ENCODE data around the gene MAD1L1.

The MAD1L1 gene

DNA sequence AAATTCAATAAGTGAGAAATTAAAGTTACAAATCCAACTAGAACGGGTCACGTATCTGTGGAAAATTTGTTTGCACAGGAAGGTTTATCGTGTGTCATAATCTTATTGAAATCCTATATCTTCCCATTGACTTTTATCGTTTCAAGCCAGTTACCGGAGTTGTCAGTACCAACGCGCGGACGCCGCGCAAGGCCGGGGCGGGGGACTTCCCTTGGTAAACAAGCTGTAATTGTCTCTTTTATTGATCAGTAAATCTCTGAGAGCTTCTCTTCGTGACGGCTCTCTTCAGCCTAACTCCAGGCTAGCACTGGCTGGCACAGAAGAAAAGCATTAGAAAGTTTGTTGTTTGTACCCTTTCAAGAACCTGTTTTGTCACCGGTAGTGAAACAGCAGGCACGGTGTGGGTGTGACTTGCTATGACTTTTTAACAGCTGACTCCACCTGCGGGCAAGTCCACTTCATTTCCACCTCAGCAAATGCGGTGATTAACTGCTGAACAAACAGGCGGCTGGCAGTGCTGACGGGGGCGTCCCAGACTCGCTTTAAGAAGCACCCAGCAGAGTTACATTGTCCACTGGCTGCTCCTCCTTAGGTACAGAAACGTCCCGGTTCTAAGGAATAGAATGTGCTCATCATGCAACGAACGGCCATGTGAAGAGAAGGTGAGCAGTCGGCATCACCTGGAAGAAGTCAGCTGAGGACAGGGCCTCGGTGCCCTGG, 215.8 kb downstream of the MAD1L1 start:
- DNase-seq (ENCODE audit: low read depth): no peak
- H3K4me3 ChIP-seq (ENCODE audit: control insufficient read depth, low read depth, low read length): no peak overlapping the region
- TF ChIP-seq, protein P1, sequence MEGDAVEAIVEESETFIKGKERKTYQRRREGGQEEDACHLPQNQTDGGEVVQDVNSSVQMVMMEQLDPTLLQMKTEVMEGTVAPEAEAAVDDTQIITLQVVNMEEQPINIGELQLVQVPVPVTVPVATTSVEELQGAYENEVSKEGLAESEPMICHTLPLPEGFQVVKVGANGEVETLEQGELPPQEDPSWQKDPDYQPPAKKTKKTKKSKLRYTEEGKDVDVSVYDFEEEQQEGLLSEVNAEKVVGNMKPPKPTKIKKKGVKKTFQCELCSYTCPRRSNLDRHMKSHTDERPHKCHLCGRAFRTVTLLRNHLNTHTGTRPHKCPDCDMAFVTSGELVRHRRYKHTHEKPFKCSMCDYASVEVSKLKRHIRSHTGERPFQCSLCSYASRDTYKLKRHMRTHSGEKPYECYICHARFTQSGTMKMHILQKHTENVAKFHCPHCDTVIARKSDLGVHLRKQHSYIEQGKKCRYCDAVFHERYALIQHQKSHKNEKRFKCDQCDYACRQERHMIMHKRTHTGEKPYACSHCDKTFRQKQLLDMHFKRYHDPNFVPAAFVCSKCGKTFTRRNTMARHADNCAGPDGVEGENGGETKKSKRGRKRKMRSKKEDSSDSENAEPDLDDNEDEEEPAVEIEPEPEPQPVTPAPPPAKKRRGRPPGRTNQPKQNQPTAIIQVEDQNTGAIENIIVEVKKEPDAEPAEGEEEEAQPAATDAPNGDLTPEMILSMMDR (conservative IDR thresholded peaks at IDR 0.05; ENCODE audit: control insufficient read depth, insufficient read depth, low read depth, low read length): no peak

DNA sequence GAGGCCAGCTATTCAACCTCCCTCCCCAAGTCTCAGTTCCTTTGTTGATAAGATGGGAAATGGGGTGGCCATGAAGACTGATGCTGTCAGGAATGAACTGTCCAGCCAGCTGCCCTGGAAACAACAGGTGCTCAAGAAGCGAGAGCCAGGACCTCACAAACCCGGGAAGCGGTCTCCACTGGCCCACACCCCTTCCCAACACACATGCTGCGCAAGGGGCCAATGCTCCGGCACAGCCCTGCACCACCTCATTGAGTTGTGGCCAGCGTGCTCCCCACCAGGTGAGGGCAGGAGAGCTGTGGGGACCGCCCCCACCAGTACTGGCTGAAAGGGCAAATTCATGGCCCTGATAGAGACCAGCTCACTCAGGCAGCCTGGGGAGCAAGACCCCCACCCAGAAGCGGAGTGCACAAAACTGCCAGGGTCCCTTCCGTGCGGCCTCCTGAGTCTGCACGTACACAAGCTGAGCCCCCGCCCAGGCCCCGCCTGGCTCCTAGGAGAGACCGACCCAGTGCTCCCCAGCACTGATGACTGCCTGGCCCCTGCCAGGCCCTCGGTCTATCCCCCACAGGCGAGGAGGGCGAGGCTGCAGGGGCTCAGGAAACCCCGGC, 216.6 kb downstream of the MAD1L1 start:
- TF ChIP-seq, protein P1 (conservative IDR thresholded peaks at IDR 0.05; ENCODE audit: control insufficient read depth, insufficient read depth, low read depth, low read length): no peak
- no peak overlapping the region for H3K4me3 ChIP-seq (ENCODE audit: control insufficient read depth, low read depth, low read length)
- DNase-seq (ENCODE audit: low read depth): no peak

DNA sequence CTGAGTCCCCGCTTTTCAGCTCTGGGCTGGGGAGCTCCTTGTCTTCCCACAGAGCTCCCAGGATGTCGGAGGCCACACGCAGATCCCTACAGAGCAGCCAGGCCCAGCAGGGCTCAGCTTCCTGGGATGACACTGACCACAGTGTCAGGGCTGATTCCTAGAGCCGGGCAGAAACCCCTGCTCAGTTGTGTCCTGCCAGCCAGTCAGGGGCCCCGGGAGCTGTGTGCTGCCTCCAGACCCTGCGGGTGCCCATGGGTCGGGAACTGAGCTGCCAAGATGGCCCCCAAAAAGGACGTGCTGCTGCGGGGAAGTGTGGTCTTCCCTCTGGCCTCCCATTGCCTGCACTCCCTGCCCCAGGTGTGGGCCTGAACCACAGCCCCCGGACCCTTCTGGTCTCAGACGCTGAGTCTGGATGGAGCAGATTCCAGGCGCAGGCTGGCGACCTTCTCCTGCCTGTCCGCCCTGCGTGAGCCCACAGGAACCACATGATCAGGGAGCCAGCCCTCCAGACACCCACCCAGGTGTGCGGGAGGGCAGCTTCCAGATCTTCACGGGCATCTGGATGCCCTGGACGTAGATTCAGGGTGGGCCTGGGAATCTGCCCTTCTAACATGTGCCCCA, 217.4 kb downstream of the MAD1L1 start:
- no peak for DNase-seq (ENCODE audit: low read depth)
- TF ChIP-seq, protein P1 (conservative IDR thresholded peaks at IDR 0.05; ENCODE audit: control insufficient read depth, insufficient read depth, low read depth, low read length): no peak
- H3K4me3 ChIP-seq (ENCODE audit: control insufficient read depth, low read depth, low read length): no peak overlapping the region

DNA sequence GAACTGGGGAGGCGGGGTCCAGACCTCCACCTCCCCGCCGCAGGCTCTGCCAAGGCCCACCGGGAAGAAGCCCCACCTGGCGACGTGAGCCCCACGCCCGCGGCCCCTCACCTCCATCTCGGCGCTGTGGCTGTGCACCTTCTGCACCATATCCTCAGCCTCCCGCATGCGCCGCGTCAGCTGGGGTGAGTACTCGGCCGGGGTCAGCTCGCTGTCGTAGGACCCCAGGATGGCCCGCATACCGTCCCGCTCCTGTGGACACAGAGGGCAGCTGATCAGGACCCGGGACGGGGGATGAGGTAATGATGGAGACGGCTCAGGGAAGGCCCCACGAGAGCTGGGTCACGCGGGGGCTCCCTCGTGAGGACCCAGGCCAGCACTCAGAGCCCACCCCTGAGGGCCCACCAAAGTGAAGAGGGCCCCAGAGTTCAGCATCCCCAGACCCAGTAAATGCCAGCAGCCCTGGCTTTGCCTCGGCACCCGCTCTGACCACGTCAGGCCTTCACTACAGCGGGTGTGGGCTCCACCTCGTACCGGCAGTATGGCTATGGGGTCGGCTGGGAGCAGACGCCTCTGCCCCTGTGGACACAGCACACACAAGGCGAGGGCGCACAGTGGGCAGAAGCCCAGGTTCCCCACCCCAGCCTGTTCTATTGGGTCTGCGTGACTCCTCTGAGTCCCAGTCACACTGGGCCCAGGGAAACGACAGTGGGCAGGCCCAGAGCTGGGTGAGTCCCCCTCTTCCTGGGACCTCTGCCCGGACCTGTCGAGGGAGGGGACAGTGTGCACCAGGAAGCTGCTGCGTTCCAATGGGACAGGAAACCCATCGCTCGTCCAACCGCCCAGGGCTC, 218.1 kb downstream of the MAD1L1 start:
- no peak overlapping the region for H3K4me3 ChIP-seq (ENCODE audit: control insufficient read depth, low read depth, low read length)
- TF ChIP-seq, protein P1 (conservative IDR thresholded peaks at IDR 0.05; ENCODE audit: control insufficient read depth, insufficient read depth, low read depth, low read length): no peak
- DNase-seq (ENCODE audit: low read depth): no peak

DNA sequence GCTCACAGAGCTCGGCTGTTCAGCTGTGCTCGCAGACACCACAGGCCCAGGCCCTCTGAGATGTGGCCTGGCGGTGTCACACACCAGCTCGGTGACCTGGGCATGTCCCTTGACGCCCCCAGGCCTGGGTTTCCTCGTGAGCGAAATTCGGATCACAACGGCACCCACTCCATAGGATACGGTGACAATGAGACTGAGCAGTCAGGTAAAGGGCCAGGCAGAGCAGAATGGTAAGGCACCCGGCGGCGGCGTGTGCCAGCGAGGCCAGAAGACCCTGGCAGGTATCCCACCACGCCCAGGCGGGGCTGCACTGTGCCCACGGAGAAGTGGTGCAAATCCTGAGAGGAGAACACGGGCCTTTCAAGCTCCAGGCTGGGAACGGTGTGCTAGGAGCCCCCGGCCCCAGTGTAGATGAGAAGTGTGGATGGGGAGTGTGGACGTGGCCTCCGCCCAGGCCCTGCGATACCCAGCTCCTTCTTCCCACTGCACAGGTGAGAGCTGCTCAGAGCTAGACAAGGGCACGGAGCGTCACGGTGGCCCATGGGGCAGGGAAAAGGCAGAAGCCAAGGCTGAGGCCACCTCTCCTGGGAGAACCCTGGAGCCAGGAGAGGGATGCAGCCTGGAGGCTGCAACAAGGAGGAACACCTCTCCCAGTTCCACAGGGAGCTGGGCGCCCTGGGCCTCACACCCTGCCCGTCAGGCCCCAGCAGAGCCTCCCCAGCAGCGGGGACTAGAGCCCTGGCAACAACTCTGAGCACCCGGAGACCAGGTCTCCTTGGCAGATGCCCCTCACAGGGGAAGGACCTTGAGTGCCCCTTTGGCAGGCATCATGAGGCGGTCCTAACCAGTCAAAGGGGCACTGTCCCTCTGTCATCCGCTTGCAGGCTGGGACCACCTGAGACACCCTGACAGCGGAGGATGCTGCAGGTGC, 219.1 kb downstream of the MAD1L1 start:
- DNase-seq (ENCODE audit: low read depth): no peak
- TF ChIP-seq, protein P1 (conservative IDR thresholded peaks at IDR 0.05; ENCODE audit: control insufficient read depth, insufficient read depth, low read depth, low read length): no peak
- H3K4me3 ChIP-seq (ENCODE audit: control insufficient read depth, low read depth, low read length): no peak overlapping the region

Measured in fibroblast of mammary gland (primary cell).